Neural cell (in vitro differentiated cells): ENCODE results near the gene SRP14.

Source experiments
- POLR2AphosphoS5 ChIP-seq: IDR thresholded peaks from 2 replicates; pipeline ENCODE4 v1.6.1; 2012
- TF ChIP-seq, protein P1 (sequence below): fragments of 450-650 bp; IDR thresholded peaks from 2 replicates; pipeline ENCODE4 v1.5.1; 2014; ENCODE audit warnings: antibody characterized with exemption, mild to moderate bottlenecking, moderate library complexity; ENCODE audit not compliant: poor library complexity, severe bottlenecking

DNA sequence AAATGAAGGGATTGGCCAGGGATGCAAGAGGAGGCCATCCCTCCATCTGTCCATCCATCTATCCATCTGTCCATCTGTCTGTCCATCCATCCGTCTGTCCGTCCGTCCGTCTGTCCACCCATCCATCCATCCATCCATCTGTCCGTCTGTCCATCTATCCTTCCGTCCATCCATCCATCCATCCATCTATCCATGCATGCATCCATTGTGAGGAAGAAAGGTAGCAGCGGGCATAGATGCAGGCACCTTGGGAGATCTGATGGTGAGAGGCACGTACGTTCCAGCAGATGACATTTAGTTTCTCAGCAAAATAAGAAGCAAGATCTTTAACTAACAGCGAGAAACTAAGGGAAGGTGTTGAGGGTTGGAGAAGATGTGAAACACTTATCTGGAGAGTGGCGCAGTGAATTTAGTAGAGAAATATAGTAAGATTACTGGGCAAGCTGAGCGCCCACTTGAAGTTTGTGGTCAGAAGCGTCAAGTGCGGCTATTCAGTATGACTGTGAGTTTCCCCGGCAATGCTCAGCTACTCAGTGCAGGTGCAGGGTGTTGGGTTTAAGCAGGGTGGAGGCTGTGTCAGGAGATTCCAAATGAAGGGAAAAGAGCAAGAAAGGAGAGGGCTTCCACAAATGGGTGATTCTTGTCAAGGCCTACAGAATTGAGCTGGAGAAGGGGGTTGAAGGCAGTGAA, 22.4 kb upstream of the SRP14 start:
- TF ChIP-seq, protein P1, sequence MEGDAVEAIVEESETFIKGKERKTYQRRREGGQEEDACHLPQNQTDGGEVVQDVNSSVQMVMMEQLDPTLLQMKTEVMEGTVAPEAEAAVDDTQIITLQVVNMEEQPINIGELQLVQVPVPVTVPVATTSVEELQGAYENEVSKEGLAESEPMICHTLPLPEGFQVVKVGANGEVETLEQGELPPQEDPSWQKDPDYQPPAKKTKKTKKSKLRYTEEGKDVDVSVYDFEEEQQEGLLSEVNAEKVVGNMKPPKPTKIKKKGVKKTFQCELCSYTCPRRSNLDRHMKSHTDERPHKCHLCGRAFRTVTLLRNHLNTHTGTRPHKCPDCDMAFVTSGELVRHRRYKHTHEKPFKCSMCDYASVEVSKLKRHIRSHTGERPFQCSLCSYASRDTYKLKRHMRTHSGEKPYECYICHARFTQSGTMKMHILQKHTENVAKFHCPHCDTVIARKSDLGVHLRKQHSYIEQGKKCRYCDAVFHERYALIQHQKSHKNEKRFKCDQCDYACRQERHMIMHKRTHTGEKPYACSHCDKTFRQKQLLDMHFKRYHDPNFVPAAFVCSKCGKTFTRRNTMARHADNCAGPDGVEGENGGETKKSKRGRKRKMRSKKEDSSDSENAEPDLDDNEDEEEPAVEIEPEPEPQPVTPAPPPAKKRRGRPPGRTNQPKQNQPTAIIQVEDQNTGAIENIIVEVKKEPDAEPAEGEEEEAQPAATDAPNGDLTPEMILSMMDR: no peak
- no peak for TF ChIP-seq POLR2AphosphoS5
